GM12878 (cell line): ENCODE data around the gene SMIM22. TPM values are rescaled to one million over a fixed set of nuclear protein-coding genes. Genes with fewer than 3 reads are reported as not detected.

Experiments
- ATF2 ChIP-seq: IDR thresholded peaks from 2 replicates; pipeline ENCODE4 v1.6.1; 2012; ENCODE audit warnings: low read length, inconsistent platforms
- BMI1 ChIP-seq: fragments of 450-650 bp; IDR thresholded peaks from 2 replicates; pipeline ENCODE4 v1.6.1; 2016; ENCODE audit warnings: mild to moderate bottlenecking, moderate library complexity, borderline replicate concordance
- BRCA1 ChIP-seq: IDR thresholded peaks from 2 replicates; pipeline ENCODE4 v1.6.1; 2011; ENCODE audit warnings: low read depth, low read length, improper control_type of control experiment
- CHD2 ChIP-seq: IDR thresholded peaks from 2 replicates; pipeline ENCODE4 v1.6.1; 2011; ENCODE audit warnings: low read depth, low read length, improper control_type of control experiment, borderline replicate concordance
- CREB1 ChIP-seq: IDR thresholded peaks from 2 replicates; pipeline ENCODE4 v1.6.1; 2012; ENCODE audit warnings: low read depth, mild to moderate bottlenecking, inconsistent platforms
- DPF2 ChIP-seq: fragments of 450-650 bp; IDR thresholded peaks from 2 replicates; pipeline ENCODE4 v1.6.1; 2017; ENCODE audit warnings: mild to moderate bottlenecking
- EED ChIP-seq: sonication (generic); IDR thresholded peaks from 2 replicates; pipeline ENCODE4 v1.6.1; 2016; ENCODE audit warnings: antibody characterized with exemption, low read depth
- HCFC1 ChIP-seq: fragments of 150-350 bp; IDR thresholded peaks from 2 replicates; pipeline ENCODE4 v1.6.1; 2014; ENCODE audit warnings: low read length
- HDAC6 ChIP-seq: fragments of 200-600 bp; sonication (generic); IDR thresholded peaks from one replicate; pipeline ENCODE4 v1.8.0; 2017; ENCODE audit warnings: antibody characterized with exemption; ENCODE audit not compliant: unreplicated experiment
- HDGF ChIP-seq: fragments of 450-650 bp; IDR thresholded peaks from 2 replicates; pipeline ENCODE4 v1.6.1; 2016; ENCODE audit warnings: antibody characterized with exemption
- IRF3 ChIP-seq: fragments of 450-650 bp; IDR thresholded peaks from 2 replicates; pipeline ENCODE4 v1.6.1; 2014; ENCODE audit warnings: mild to moderate bottlenecking
- JUNB ChIP-seq: IDR thresholded peaks from 2 replicates; pipeline ENCODE4 v1.6.1; 2016; ENCODE audit warnings: antibody characterized with exemption, mild to moderate bottlenecking
- MEF2B ChIP-seq: fragments of 450-650 bp; IDR thresholded peaks from 2 replicates; pipeline ENCODE4 v1.6.1; 2018; ENCODE audit warnings: mild to moderate bottlenecking, moderate library complexity; ENCODE audit not compliant: partially characterized antibody, poor library complexity, severe bottlenecking
- MTA3 ChIP-seq: IDR thresholded peaks from 2 replicates; pipeline ENCODE4 v1.6.1; 2012; ENCODE audit warnings: low read length, inconsistent platforms, borderline replicate concordance
- NFYA ChIP-seq: IDR thresholded peaks from 2 replicates; pipeline ENCODE4 v1.6.1; 2011; ENCODE audit warnings: low read depth, mild to moderate bottlenecking, low read length, improper control_type of control experiment, borderline replicate concordance
- NR2F1 ChIP-seq: fragments of 450-650 bp; conservative IDR thresholded peaks from 2 replicates; pipeline ENCODE4 v1.6.1; 2017; ENCODE audit warnings: mild to moderate bottlenecking
- POLR2A ChIP-seq: IDR thresholded peaks from 2 replicates; pipeline ENCODE4 v1.6.1; 2011; ENCODE audit warnings: low read depth, mild to moderate bottlenecking, low read length
- POU2F2 ChIP-seq: IDR thresholded peaks from 3 replicates; pipeline ENCODE4 v1.6.1; 2011; ENCODE audit warnings: low read depth, mild to moderate bottlenecking, low read length, borderline replicate concordance
- RBBP5 ChIP-seq: fragments of 200-600 bp; sonication (generic); conservative IDR thresholded peaks from 2 replicates; pipeline ENCODE4 v1.6.1; 2016
- RCOR1 ChIP-seq: conservative IDR thresholded peaks from 2 replicates; pipeline ENCODE4 v1.6.1; 2012; ENCODE audit warnings: low read depth, low read length, improper control_type of control experiment
- SIN3A ChIP-seq: IDR thresholded peaks from 2 replicates; pipeline ENCODE4 v1.6.1; 2012; ENCODE audit warnings: low read depth, low read length, improper control_type of control experiment
- YY1 ChIP-seq: IDR thresholded peaks from 2 replicates; pipeline ENCODE4 v1.6.1; 2011; ENCODE audit warnings: low read depth, mild to moderate bottlenecking, low read length
- ZNF592 ChIP-seq: fragments of 450-650 bp; IDR thresholded peaks from 2 replicates; pipeline ENCODE4 v1.6.1; 2017; ENCODE audit warnings: mild to moderate bottlenecking, moderate library complexity
- ZNF622 ChIP-seq: fragments of 450-650 bp; IDR thresholded peaks from 2 replicates; pipeline ENCODE4 v1.6.1; 2017; ENCODE audit warnings: mild to moderate bottlenecking, inconsistent platforms
- ZSCAN29 ChIP-seq: fragments of 450-650 bp; IDR thresholded peaks from 2 replicates; pipeline ENCODE4 v1.6.1; 2017; ENCODE audit warnings: mild to moderate bottlenecking, moderate library complexity
- polyA plus RNA-seq, 11 experiments: library from polyadenylated mRNA; depleted of rRNA in 4 of 11; unstranded in 6 of 11; stranded (reverse) in 5 of 11; fragments of >200 nt; fragmentation: Nextera tagmentation in 4 of 11; fragmentation: Illumina TruSeq in 1 of 11; extraction: Ambion mirVana in 4 of 11; extraction: Trizol in 1 of 11; gene quantifications; 1 replicate in 1 of 11; 2 replicates in 10 of 11; pipeline versions ENCODE4 v1.2.1 to v1.2.3, GENCODE V29; 2011 to 2016; ENCODE audit warnings: inconsistent platforms in 2 of 11, missing spikeins in 2 of 11, low read depth in 1 of 11
- total RNA-seq, 4 experiments: library from RNA; depleted of rRNA in 3 of 4; stranded (reverse); fragments of >200 nt in 3 of 4; fragmentation: Illumina TruSeq in 1 of 4; extraction: Trizol in 1 of 4; gene quantifications; 2 replicates each; pipeline versions ENCODE4 v1.2.1 to v1.2.3, GENCODE V29; 2013 to 2021
- TF ChIP-seq, protein P1 (sequence below): IDR thresholded peaks from 2 replicates; pipeline ENCODE4 v1.6.1; 2011; ENCODE audit warnings: borderline replicate concordance, low read depth, mild to moderate bottlenecking, moderate library complexity, mixed read lengths, low read length; ENCODE audit not compliant: insufficient read depth; ENCODE audit errors: extremely low read length

Gene SMIM22
- total and polyA plus RNA-seq, 10 of the 15 experiments (the other 5 are each of a cell fraction or from before 2014, with no cell fraction given) = 0.83 TPM; not detected in 9

DNA sequence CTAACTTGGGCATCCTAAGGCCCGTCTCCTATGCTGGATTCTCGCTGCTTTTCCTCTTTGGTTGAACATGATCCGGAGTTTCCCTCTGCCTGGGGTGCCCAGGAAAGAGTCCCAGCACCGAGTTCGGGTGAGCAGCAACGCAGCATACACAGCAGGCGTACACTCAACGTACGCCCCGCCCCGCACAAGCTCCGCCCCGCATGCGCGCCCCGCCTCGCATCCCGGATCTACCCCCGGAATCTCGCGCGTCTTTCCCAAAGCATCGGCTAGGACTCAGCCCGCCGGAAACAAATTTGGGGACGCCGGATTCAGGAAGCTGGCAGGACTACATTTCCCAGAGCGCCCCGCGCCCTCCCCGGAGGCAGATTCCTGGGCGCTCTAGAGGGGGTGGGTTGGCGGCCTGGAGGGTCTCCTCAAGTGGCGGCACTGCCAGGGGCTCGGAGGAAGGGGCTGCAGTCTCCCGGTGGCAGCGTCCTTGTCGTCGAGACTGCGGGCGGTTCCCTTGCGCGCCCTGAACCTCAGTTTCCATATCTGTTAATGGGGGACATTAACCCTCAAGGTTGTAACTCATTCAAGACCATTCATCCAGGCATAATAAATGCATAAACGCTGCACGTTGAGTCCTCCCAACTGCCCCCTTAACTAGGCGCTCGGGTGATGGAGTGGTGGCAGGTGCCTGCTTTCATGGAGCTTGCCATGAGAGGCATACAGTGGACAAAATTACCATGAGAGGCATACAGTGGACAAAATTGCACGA is 26.4 kb upstream of the SMIM22 start (continued):
- TF ChIP-seq IRF3 (no peak), CREB1 (peak; percentile 19; the same call in 1 of the 2 replicates), POLR2A (peak; percentile 85), EED (peak; percentile 93), CHD2 (peak; percentile 97), YY1 (peak; percentile 23; the same call in 1 of the 2 replicates), RCOR1 (no peak), ZSCAN29 (no peak), RBBP5 (no peak), ZNF622 (no peak), HCFC1 (peak; percentile 80), NR2F1 (no peak), MTA3 (no peak), NFYA (no peak), SIN3A (no peak), JUNB (no peak), ZNF592 (no peak), BRCA1 (peak; percentile 71), BMI1 (no peak), ATF2 (no peak), DPF2 (no peak), MEF2B (peak; percentile 31), HDGF (no peak), HDAC6 (no peak), POU2F2 (no peak)
- TF ChIP-seq, protein P1, sequence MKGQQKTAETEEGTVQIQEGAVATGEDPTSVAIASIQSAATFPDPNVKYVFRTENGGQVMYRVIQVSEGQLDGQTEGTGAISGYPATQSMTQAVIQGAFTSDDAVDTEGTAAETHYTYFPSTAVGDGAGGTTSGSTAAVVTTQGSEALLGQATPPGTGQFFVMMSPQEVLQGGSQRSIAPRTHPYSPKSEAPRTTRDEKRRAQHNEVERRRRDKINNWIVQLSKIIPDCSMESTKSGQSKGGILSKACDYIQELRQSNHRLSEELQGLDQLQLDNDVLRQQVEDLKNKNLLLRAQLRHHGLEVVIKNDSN = no peak
